K562 (cell line): ENCODE results near the gene RAE1. TPM values are rescaled to one million over a fixed set of nuclear protein-coding genes. Genes with fewer than 3 reads are reported as not detected.

ENCODE experiments used
- EHMT2 ChIP-seq: fragments of 450-650 bp; IDR thresholded peaks from 2 replicates; pipeline ENCODE4 v1.6.1; 2018; ENCODE audit warnings: antibody characterized with exemption
- ERF ChIP-seq: fragments of 450-650 bp; formaldehyde crosslinking; IDR thresholded peaks from 2 replicates; pipeline ENCODE4 v1.4.0; 2020; ENCODE audit warnings: mild to moderate bottlenecking, mixed read lengths
- GATAD2A ChIP-seq: fragments of 450-650 bp; IDR thresholded peaks from 2 replicates; pipeline ENCODE4 v1.6.1; 2017
- HDAC1 ChIP-seq, 2 experiments: fragments of 450-650 bp; IDR thresholded peaks; 2 replicates each; pipeline ENCODE4 v1.6.1; 2016 to 2017; ENCODE audit warnings: inconsistent platforms in 1 of 2, mild to moderate bottlenecking in 1 of 2, moderate library complexity in 1 of 2
- KLF6 ChIP-seq: fragments of 250-450 bp; sonication (Bioruptor Pico); IDR thresholded peaks from 2 replicates; pipeline ENCODE4 v1.4.0; 2020; ENCODE audit warnings: mild to moderate bottlenecking, moderate library complexity, borderline replicate concordance
- MXD1 ChIP-seq: fragments of 250-450 bp; sonication (Bioruptor Pico); IDR thresholded peaks from 2 replicates; pipeline ENCODE4 v1.8.0; 2021; ENCODE audit warnings: borderline replicate concordance, mild to moderate bottlenecking, moderate library complexity; ENCODE audit not compliant: poor library complexity, severe bottlenecking
- PHB2 ChIP-seq: fragments of 450-650 bp; IDR thresholded peaks from 2 replicates; pipeline ENCODE4 v1.6.1; 2017; ENCODE audit warnings: low read depth
- RBM17 ChIP-seq: fragments of 200-400 bp; formaldehyde crosslinking; IDR thresholded peaks from 2 replicates; pipeline ENCODE4 v1.6.1; 2017; ENCODE audit warnings: low read depth, mild to moderate bottlenecking, low read length, borderline replicate concordance
- RBM25 ChIP-seq: fragments of 200-400 bp; formaldehyde crosslinking; IDR thresholded peaks from 2 replicates; pipeline ENCODE4 v1.6.1; 2018; ENCODE audit warnings: low read length, low read depth, moderate library complexity; ENCODE audit not compliant: severe bottlenecking
- RCOR1 ChIP-seq, 2 experiments: IDR thresholded peaks; 2 replicates each; pipeline ENCODE4 v1.6.1; 2012; ENCODE audit warnings: low read depth in 2 of 2, low read length in 2 of 2, borderline replicate concordance in 1 of 2, improper control_type of control experiment in 1 of 2
- SMARCC2 ChIP-seq: fragments of 450-650 bp; IDR thresholded peaks from 2 replicates; pipeline ENCODE4 v1.6.1; 2017; ENCODE audit warnings: antibody characterized with exemption, moderate library complexity, mild to moderate bottlenecking, low read depth
- STAT5B ChIP-seq: fragments of 250-450 bp; sonication (Bioruptor Pico); IDR thresholded peaks from 2 replicates; pipeline ENCODE4 v1.8.0; 2021; ENCODE audit warnings: mild to moderate bottlenecking, inconsistent platforms
- TEAD4 ChIP-seq, 2 experiments: sonication (generic) in 1 of 2; formaldehyde crosslinking in 1 of 2; IDR thresholded peaks; 2 replicates each; pipeline versions ENCODE4 v1.6.1 to v1.8.0; 2012 to 2022; ENCODE audit warnings: borderline replicate concordance in 1 of 2, inconsistent platforms in 1 of 2, low read length in 1 of 2, mild to moderate bottlenecking in 1 of 2, missing genetic modification reagents in 1 of 2
- ZFP36 ChIP-seq: fragments of 150-350 bp; IDR thresholded peaks from 2 replicates; pipeline ENCODE4 v1.6.1; 2018; ENCODE audit warnings: low read length, low read depth; ENCODE audit not compliant: partially characterized antibody
- ZKSCAN1 ChIP-seq: fragments of 150-350 bp; IDR thresholded peaks from 2 replicates; pipeline ENCODE4 v1.6.1; 2016; ENCODE audit warnings: low read depth, low read length
- ZKSCAN8 ChIP-seq: fragments of 200-800 bp; sonication (Bioruptor generic); IDR thresholded peaks from 2 replicates; pipeline ENCODE4 v1.6.1; 2016; ENCODE audit warnings: missing genetic modification characterization, missing compliant biosample characterization
- ZMIZ1 ChIP-seq, 2 experiments: fragments of 150-350 bp in 1 of 2; IDR thresholded peaks; 2 replicates each; pipeline ENCODE4 v1.6.1; 2012 to 2016; ENCODE audit warnings: low read depth in 2 of 2, low read length in 2 of 2, mild to moderate bottlenecking in 1 of 2, moderate library complexity in 1 of 2
- ZNF197 ChIP-seq: fragments of 200-800 bp; sonication (Bioruptor generic); IDR thresholded peaks from 2 replicates; pipeline ENCODE4 v1.6.1; 2016; ENCODE audit warnings: low read depth, missing genetic modification characterization, missing compliant biosample characterization
- ZNF589 ChIP-seq: fragments of 200-800 bp; sonication (Bioruptor generic); IDR thresholded peaks from 2 replicates; pipeline ENCODE4 v1.6.1; 2016; ENCODE audit warnings: low read depth, missing genetic modification characterization, missing compliant biosample characterization
- ZNF699 ChIP-seq: fragments of 250-450 bp; sonication (Bioruptor Pico); IDR thresholded peaks from 2 replicates; pipeline ENCODE4 v1.8.0; 2021; ENCODE audit warnings: mild to moderate bottlenecking, moderate library complexity; ENCODE audit not compliant: insufficient replicate concordance
- ZNF717 ChIP-seq: fragments of 250-450 bp; sonication (Bioruptor Pico); IDR thresholded peaks from 2 replicates; pipeline ENCODE4 v1.5.0; 2021
- polyA plus RNA-seq, 8 experiments: library from polyadenylated mRNA; depleted of rRNA in 4 of 8; stranded (reverse) in 5 of 8; unstranded in 3 of 8; fragments of >200 nt; fragmentation: Nextera tagmentation in 2 of 8; fragmentation: Illumina TruSeq in 1 of 8; extraction: Ambion mirVana in 2 of 8; extraction: Trizol in 1 of 8; gene quantifications; 2 replicates each; pipeline versions ENCODE4 v1.2.1 to v1.2.3, GENCODE V29; 2011 to 2014; ENCODE audit warnings: inconsistent platforms in 1 of 8, missing spikeins in 1 of 8
- total RNA-seq, 7 experiments: library from RNA; depleted of rRNA in 6 of 7; stranded (reverse); fragments of >200 nt in 6 of 7; fragmentation: Illumina TruSeq in 2 of 7; extraction: Trizol in 2 of 7; gene quantifications; 2 replicates each; pipeline versions ENCODE4 v1.2.1 to v1.2.3, GENCODE V29; 2011 to 2021; ENCODE audit warnings: low replicate concordance in 1 of 7
- TF ChIP-seq, protein P1 (sequence below): fragments of 450-650 bp; IDR thresholded peaks from 2 replicates; pipeline ENCODE4 v1.6.1; 2018; ENCODE audit warnings: mild to moderate bottlenecking, low read depth; ENCODE audit not compliant: partially characterized antibody

The RAE1 gene
- total and polyA plus RNA-seq, 9 of the 15 experiments (the other 6 are each of a cell fraction or from before 2014, with no cell fraction given), result 33.7 to 248 (median 77.7) TPM

- TF ChIP-seq RBM25 (peak; percentile 87), ZNF589 (CRISPR knock-in tag) (no peak), PHB2 (no peak), ZMIZ1 (IDR thresholded peaks at IDR 0.05; ENCODE audit: low read depth in 2 of 2, low read length in 2 of 2) (no peak), ZFP36 (peak; percentile 86), ZNF717 (CRISPR knock-in tag) (no peak), EHMT2 (no peak), RCOR1 (IDR thresholded peaks at IDR 0.05; ENCODE audit: borderline replicate concordance in 1 of 2, low read depth in 2 of 2, low read length in 2 of 2) (peak in 1 of 2 experiments; percentile 90; a peak in 3 of 4 replicates), STAT5B (CRISPR knock-in tag) (no peak), TEAD4 (IDR thresholded peaks at IDR 0.05; ENCODE audit: low read length) (peak; percentile 60), TEAD4 (CRISPR knock-in tag; IDR thresholded peaks at IDR 0.05; ENCODE audit: borderline replicate concordance) (no peak), ZKSCAN8 (CRISPR knock-in tag) (no peak), ZKSCAN1 (no peak), GATAD2A (peak; percentile 34; the same call in 1 of the 2 replicates), KLF6 (CRISPR knock-in tag) (no peak), SMARCC2 (no peak), ERF (no peak), ZNF197 (CRISPR knock-in tag) (no peak), HDAC1 (IDR thresholded peaks at IDR 0.05) (peak in 1 of 2 experiments; percentile 67; a peak in 2 of 4 replicates), MXD1 (no peak), RBM17 (no peak), ZNF699 (CRISPR knock-in tag) (no peak)
- TF ChIP-seq, protein P1, sequence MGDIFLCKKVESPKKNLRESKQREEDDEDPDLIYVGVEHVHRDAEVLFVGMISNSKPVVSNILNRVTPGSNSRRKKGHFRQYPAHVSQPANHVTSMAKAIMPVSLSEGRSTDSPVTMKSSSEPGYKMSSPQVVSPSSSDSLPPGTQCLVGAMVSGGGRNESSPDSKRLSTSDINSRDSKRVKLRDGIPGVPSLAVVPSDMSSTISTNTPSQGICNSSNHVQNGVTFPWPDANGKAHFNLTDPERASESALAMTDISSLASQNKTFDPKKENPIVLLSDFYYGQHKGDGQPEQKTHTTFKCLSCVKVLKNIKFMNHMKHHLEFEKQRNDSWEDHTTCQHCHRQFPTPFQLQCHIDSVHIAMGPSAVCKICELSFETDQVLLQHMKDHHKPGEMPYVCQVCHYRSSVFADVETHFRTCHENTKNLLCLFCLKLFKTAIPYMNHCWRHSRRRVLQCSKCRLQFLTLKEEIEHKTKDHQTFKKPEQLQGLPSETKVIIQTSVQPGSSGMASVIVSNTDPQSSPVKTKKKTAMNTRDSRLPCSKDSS, result no peak
Observed at GRCh38 chr20:57417830-57418780, 67.0 kb downstream of the RAE1 start (continued).
